Omental fat pad (tissue), 4 donors: ENCODE measurements around the gene MEF2B. TPM values are rescaled to one million over a fixed set of nuclear protein-coding genes. Genes with fewer than 3 reads are reported as not detected.

ENCODE experiments used
- ATAC-seq: fragments of 150-250 bp; one replicate; pipeline ENCODE4 v1.9.1; 2016; ENCODE audit warnings: mild to moderate bottlenecking, moderate library complexity; ENCODE audit not compliant: low FRiP score
- DNase-seq: peaks from one replicate; pipeline ENCODE4 v3.0.0-alpha.2; 2019; ENCODE audit warnings: low spot score
- total RNA-seq, 4 donors: library from RNA; depleted of rRNA; stranded (reverse); fragments of >200 nt; gene quantifications; one replicate each; pipeline ENCODE4 v1.1.0, GENCODE V29; 2016
- TF ChIP-seq, protein P1 (sequence below), 3 donors: fragments of 450-650 bp; IDR thresholded peaks; one replicate each; pipeline ENCODE4 v1.5.1; 2016 to 2017; ENCODE audit warnings: antibody characterized with exemption in 3 of 3, mild to moderate bottlenecking in 3 of 3, moderate library complexity in 2 of 3

Gene MEF2B
- total RNA-seq, 4 donors from 2014 or later, result 0.28 TPM; not detected in 3

DNA sequence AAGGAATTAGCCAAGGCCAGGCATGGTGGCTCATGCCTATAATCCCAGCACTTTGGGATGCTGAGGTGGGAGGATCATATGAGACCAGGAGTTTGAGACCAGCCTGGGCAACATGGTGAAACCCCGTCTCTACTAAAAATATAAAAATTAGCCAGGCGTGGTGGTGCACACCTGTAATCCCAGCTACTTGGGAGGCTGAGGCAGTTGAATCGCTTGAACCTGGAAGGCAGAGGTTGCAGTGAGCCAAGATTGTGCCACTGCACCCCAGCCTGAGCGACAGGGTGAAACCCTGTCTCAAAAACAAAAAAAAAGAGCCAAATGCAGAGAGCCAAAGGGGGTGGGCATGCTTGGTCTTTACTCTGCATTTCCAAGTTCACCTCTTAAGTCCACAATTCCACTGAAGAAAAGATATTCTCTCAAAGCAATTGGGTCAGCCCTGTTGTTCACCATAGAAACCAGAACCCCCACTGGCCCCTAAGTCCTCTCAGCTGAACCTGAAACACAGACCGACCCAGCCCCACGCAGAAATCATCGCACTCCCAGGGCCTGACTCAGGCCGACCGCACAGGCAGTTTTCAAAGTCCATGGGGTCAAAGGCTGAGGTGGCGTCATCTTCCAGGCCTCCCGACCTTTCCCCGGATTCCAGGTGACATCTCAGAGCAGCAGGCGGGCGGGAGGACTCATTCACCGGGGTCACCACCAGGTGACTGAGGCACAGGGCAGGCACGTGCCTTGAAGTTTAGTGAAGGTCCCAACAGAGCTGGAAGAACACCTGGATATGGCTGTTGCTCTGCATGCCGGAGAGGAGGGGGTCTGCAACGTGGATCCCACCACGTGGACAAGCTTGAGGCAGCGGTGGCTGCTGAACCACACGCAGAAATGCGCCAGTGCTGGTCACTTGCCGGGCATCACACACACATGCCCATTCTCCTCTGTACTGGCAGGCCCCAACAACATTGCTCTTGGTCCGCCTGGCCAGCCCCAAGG lies 73.1 kb downstream of the MEF2B start:
- ATAC-seq (no peak), DNase-seq (no peak)
- TF ChIP-seq, protein P1, sequence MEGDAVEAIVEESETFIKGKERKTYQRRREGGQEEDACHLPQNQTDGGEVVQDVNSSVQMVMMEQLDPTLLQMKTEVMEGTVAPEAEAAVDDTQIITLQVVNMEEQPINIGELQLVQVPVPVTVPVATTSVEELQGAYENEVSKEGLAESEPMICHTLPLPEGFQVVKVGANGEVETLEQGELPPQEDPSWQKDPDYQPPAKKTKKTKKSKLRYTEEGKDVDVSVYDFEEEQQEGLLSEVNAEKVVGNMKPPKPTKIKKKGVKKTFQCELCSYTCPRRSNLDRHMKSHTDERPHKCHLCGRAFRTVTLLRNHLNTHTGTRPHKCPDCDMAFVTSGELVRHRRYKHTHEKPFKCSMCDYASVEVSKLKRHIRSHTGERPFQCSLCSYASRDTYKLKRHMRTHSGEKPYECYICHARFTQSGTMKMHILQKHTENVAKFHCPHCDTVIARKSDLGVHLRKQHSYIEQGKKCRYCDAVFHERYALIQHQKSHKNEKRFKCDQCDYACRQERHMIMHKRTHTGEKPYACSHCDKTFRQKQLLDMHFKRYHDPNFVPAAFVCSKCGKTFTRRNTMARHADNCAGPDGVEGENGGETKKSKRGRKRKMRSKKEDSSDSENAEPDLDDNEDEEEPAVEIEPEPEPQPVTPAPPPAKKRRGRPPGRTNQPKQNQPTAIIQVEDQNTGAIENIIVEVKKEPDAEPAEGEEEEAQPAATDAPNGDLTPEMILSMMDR (IDR thresholded peaks at IDR 0.05), result no peak

DNA sequence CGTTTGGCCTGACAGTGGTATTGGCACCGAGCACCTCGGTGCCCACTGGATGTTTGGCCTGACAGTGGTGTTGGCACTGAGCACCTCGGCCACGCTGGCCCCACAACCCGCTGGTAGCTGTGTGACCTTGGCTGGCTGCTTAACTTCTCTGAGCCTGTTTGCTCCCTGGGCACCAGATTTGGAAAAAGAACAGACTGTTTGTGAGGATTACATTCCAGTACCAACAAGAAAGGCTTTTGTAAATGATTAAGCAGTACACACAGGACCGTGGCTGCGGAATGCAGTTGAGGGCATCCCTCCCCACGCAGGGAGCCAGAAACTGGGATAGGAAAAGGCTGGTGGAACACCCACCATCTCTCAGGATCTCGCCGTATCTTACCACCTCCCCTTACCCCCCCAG lies 74.4 kb downstream of the MEF2B start:
- TF ChIP-seq, protein P1 (IDR thresholded peaks at IDR 0.05), result no peak
- DNase-seq, result no peak
- no peak for ATAC-seq

Other genes starting within 250 kb of the MEF2B start
- 10 to 100 TPM; 16.6 to 47.8 (median 40.6) TPM for gene HOMER3, start 229.0 kb downstream of the MEF2B start, total RNA-seq
- 10 to 100 TPM; 30.3 to 54.5 (median 36.3) TPM for gene SUGP2, start 136.7 kb downstream of the MEF2B start, total RNA-seq
- 10 to 100 TPM; 16.9 to 39.5 (median 25.4) TPM for gene ARMC6, start 136.7 kb downstream of the MEF2B start, total RNA-seq
- 1 to 10 TPM; 4.7 to 9.9 (median 7.4) TPM for gene SLC25A42, start 106.3 kb downstream of the MEF2B start, total RNA-seq
- 10 to 100 TPM; 12.0 to 16.8 (median 15.8) TPM for gene TMEM161A, start 31.8 kb downstream of the MEF2B start, total RNA-seq
- 10 to 100 TPM; 16.8 to 29.8 (median 19.9) TPM for gene BORCS8, start 21.9 kb upstream of the MEF2B start, total RNA-seq
- gene RFXANK, start 22.0 kb upstream of the MEF2B start, total RNA-seq, result 10 to 100 TPM; 31.2 to 46.8 (median 42.3) TPM
- 10 to 100 TPM in 3 of 4 donors, 1 to 10 TPM in 1; 7.9 to 22.9 (median 15.7) TPM for gene NR2C2AP, start 33.2 kb upstream of the MEF2B start, total RNA-seq
- not detected for gene NCAN, start 41.7 kb upstream of the MEF2B start, total RNA-seq
- under 1 TPM in 2 of 4 donors, not detected in 2; 0.31 to 0.47 TPM for gene TM6SF2, start 103.0 kb upstream of the MEF2B start, total RNA-seq
- 10 to 100 TPM; 22.8 to 31.2 (median 24.8) TPM for gene SUGP1, start 150.2 kb upstream of the MEF2B start, total RNA-seq
- gene MAU2, start 150.6 kb upstream of the MEF2B start, total RNA-seq, result 10 to 100 TPM; 27.6 to 78.5 (median 44.3) TPM
- gene GATAD2A, start 235.4 kb upstream of the MEF2B start, total RNA-seq, result 10 to 100 TPM; 25.9 to 80.3 (median 35.9) TPM